Natural killer cell (primary cell): ENCODE measurements around the gene ARHGAP26. TPM values are rescaled to one million over a fixed set of nuclear protein-coding genes. Genes with fewer than 3 reads are reported as not detected.

Source experiments
- ATAC-seq, 3 donors: fragments of 150-1000 bp in 2 of 3; fragments of 200-7000 bp in 1 of 3; cut with Tn5 transposase; 1 replicate in 1 of 3; 2 replicates in 2 of 3; pipeline ENCODE4 v1.10.0; 2021; ENCODE audit warnings: mild to moderate bottlenecking in 2 of 3, moderate library complexity in 2 of 3
- DNase-seq, 2 donors: peaks; one replicate each; pipeline versions ENCODE4 v3.0.0 to v3.0.0-alpha.2; 2013 to 2021; ENCODE audit warnings: mixed read lengths in 1 of 2
- H3K27ac ChIP-seq: one replicate; pipeline ENCODE4 v1.5.1; 2013; ENCODE audit warnings: mild to moderate bottlenecking, low read length
- H3K27me3 ChIP-seq: one replicate; pipeline ENCODE4 v1.6.1; 2013; ENCODE audit warnings: low read length; ENCODE audit not compliant: control insufficient read depth, insufficient read depth
- H3K36me3 ChIP-seq: one replicate; pipeline ENCODE4 v1.6.1; 2013; ENCODE audit warnings: low read length; ENCODE audit not compliant: control insufficient read depth, insufficient read depth
- H3K4me1 ChIP-seq: one replicate; pipeline ENCODE4 v1.6.1; 2013; ENCODE audit warnings: low read length; ENCODE audit not compliant: control insufficient read depth, insufficient read depth
- H3K4me3 ChIP-seq: one replicate; pipeline ENCODE4 v1.5.1; 2013; ENCODE audit warnings: low read length
- H3K9me3 ChIP-seq: one replicate; pipeline ENCODE4 v1.6.1; 2013; ENCODE audit warnings: low read length; ENCODE audit not compliant: control insufficient read depth, insufficient read depth
- H3K27ac Mint-ChIP-seq, 2 donors: one replicate each; pipeline ENCODE4 v1.8.0; 2022; ENCODE audit warnings: mild to moderate bottlenecking in 2 of 2, mixed read lengths in 2 of 2, moderate library complexity in 1 of 2
- H3K27me3 Mint-ChIP-seq, 2 donors: one replicate each; pipeline ENCODE4 v1.8.0; 2022; ENCODE audit warnings: low read depth in 2 of 2, mixed read lengths in 2 of 2
- H3K36me3 Mint-ChIP-seq: one replicate; pipeline ENCODE4 v1.8.0; 2022; ENCODE audit warnings: mixed read lengths
- H3K4me1 Mint-ChIP-seq, 2 donors: one replicate each; pipeline ENCODE4 v1.8.0; 2022; ENCODE audit warnings: mixed read lengths in 2 of 2
- H3K4me3 Mint-ChIP-seq: one replicate; pipeline ENCODE4 v1.8.0; 2022; ENCODE audit warnings: mild to moderate bottlenecking, moderate library complexity, mixed read lengths
- H3K9me3 Mint-ChIP-seq, 2 donors: one replicate each; pipeline ENCODE4 v1.8.0; 2022; ENCODE audit warnings: mixed read lengths in 2 of 2
- CTCF ChIP-seq: fragments of 200-600 bp; IDR thresholded peaks from one replicate; pipeline ENCODE4 v1.8.0; 2022; ENCODE audit warnings: antibody characterized with exemption
- WGBS: methylation state at CpG from one replicate; pipeline ENCODE4 v1.1.7; 2013; ENCODE audit warnings: missing lambda C conversion rate; ENCODE audit not compliant: insufficient coverage; 5-methylcytosine and 5-hydroxymethylcytosine counted together
- intact Hi-C: fragments of 100-400 bp; cut with micrococcal nuclease; formaldehyde crosslinking; loops from one replicate; pipeline ENCODE4 v1.14.2; 2022
- total RNA-seq, 4 donors: library from RNA; stranded (reverse); fragments of 120-200 nt in 1 of 4; gene quantifications; one replicate each; pipeline versions ENCODE4 v1.2.3 to v1.2.4, GENCODE V29; 2013 to 2022

Gene ARHGAP26
- total RNA-seq, 3 donors from 2014 or later (not counting 1 experiment from before 2014, with no cell fraction given): 153 to 159 (median 158) TPM

DNA sequence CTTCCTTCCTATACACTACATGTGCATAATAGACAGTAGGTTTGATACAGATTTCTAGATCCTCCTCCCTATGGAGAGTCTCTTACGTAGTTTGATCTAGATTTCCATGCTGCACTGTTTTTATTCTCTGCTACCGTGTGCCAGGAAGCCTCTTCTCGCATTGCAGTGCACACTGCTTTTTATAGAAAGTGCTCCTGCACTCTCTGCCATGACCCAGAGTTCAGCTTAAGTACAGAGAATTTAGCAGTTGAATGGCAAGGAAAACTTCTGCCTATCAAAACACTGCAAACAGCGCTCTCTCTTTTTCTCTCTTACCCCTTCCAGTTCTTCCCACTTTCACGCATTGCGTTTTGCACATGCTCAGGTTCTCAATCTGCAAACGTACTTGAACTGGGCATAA lies 187.4 kb downstream of the ARHGAP26 start:
- Histone ChIP-seq H3K36me3 (no peaks in the 10 kb centered on the region), H3K9me3 (no peaks in the 10 kb centered on the region), H3K4me1 (peaks cover 33% of the 10 kb centered on the region), H3K27ac (no peak overlapping the region), H3K4me3 (no peak overlapping the region), H3K27me3 (no peaks in the 10 kb centered on the region)
- 93% methylated on average over 7 of the region's 7 CpGs for WGBS
- Mint-ChIP-seq H3K9me3 (no peaks in the 10 kb centered on the region), H3K27me3 (no peaks in the 10 kb centered on the region), H3K4me1 (peaks cover 76 to 81% of the 10 kb centered on the region in 2 donors), H3K27ac (peak overlapping the region; percentile 15 to 68), H3K4me3 (no peak overlapping the region), H3K36me3 (peaks cover 6% of the 10 kb centered on the region)
- intact Hi-C loops: no loop called here
- ATAC-seq (no peak), DNase-seq (no peak)
- no peak for TF ChIP-seq CTCF

GRCh38 chr5:142958944-142959682 lies 188.9 kb downstream of the ARHGAP26 start:
- no peak for TF ChIP-seq CTCF
- Mint-ChIP-seq H3K36me3 (peaks cover 6% of the 10 kb centered on the region), H3K9me3 (no peaks in the 10 kb centered on the region), H3K4me1 (peaks cover 68 to 70% of the 10 kb centered on the region in 2 donors), H3K4me3 (peak overlapping the region; percentile 76), H3K27me3 (no peaks in the 10 kb centered on the region), H3K27ac (peak overlapping the region; percentile 83 to 85)
- ATAC-seq: peak in 1 of 3 donors; percentile 37
- H3K27me3 ChIP-seq: no peaks in the 10 kb centered on the region
- DNase-seq: no peak
- H3K27ac ChIP-seq: no peak overlapping the region
- H3K36me3 ChIP-seq: no peaks in the 10 kb centered on the region
- no peak overlapping the region for H3K4me3 ChIP-seq
- peaks cover 27% of the 10 kb centered on the region for H3K4me1 ChIP-seq
- intact Hi-C loops: no loop called here
- 100% methylated on average over 1 of the region's 1 CpG for WGBS
- H3K9me3 ChIP-seq: no peaks in the 10 kb centered on the region

- Histone ChIP-seq H3K9me3 (no peaks in the 10 kb centered on the region), H3K36me3 (no peaks in the 10 kb centered on the region), H3K4me1 (peaks cover 27% of the 10 kb centered on the region), H3K27ac (peak overlapping the region; percentile 15), H3K4me3 (no peak overlapping the region), H3K27me3 (no peaks in the 10 kb centered on the region)
- Mint-ChIP-seq H3K36me3 (no peaks in the 10 kb centered on the region), H3K27ac (peak overlapping the region; percentile 83 to 85), H3K9me3 (no peaks in the 10 kb centered on the region), H3K27me3 (no peaks in the 10 kb centered on the region), H3K4me1 (peaks cover 67 to 70% of the 10 kb centered on the region in 2 donors), H3K4me3 (peak overlapping the region; percentile 76)
- TF ChIP-seq CTCF: no peak
- intact Hi-C loops: loop anchor here (2.0 kb wide), 1 partner anchor 17 kb away; no protein-coding TSS in a partner anchor
- 85% methylated on average over 4 of the region's 4 CpGs for WGBS
- DNase-seq (no peak), ATAC-seq (peak; percentile 62 to 74 (median 64))
These were observed 189.8 kb downstream of the ARHGAP26 start for GRCh38 chr5:142959683-142960657.
